22Rv1 (cell line): ENCODE measurements around the gene P2RX1.

Experiments
- CTCF ChIP-seq: fragments of 450-650 bp; IDR thresholded peaks from 2 replicates; pipeline ENCODE4 v1.5.1; 2017; ENCODE audit warnings: mild to moderate bottlenecking
- ZFX ChIP-seq: fragments of 450-650 bp; IDR thresholded peaks from 2 replicates; pipeline ENCODE4 v1.6.1; 2017; ENCODE audit warnings: antibody characterized with exemption, borderline replicate concordance

- TF ChIP-seq CTCF (no peak), ZFX (no peak)
Measured at GRCh38 chr17:3956327-3956957, 40.2 kb upstream of the P2RX1 start.
